HepG2 (cell line): ENCODE measurements around the gene MBD3L2B. TPM values are rescaled to one million over a fixed set of nuclear protein-coding genes. Genes with fewer than 3 reads are reported as not detected.

Experiments used
- CBFB ChIP-seq: sonication (generic); formaldehyde crosslinking; IDR thresholded peaks from 2 replicates; pipeline ENCODE4 v1.4.0; 2020; ENCODE audit warnings: missing genetic modification reagents
- ELF1 ChIP-seq: sonication (generic); formaldehyde crosslinking; IDR thresholded peaks from 2 replicates; pipeline ENCODE4 v1.4.0; 2020; ENCODE audit warnings: missing genetic modification reagents
- ETV6 ChIP-seq: sonication (generic); formaldehyde crosslinking; conservative IDR thresholded peaks from 2 replicates; pipeline ENCODE4 v1.4.0; 2020; ENCODE audit warnings: missing genetic modification reagents
- HES4 ChIP-seq: sonication (generic); formaldehyde crosslinking; IDR thresholded peaks from 2 replicates; pipeline ENCODE4 v1.9.0; 2021; ENCODE audit warnings: mild to moderate bottlenecking, missing genetic modification reagents, borderline replicate concordance
- HNRNPH1 ChIP-seq: fragments of 200-400 bp; formaldehyde crosslinking; optimal IDR thresholded peaks from 2 replicates; pipeline ENCODE3; 2017; ENCODE audit warnings: mild to moderate bottlenecking, low read depth, low read length
- KLF6 ChIP-seq: IDR thresholded peaks from 2 replicates; pipeline ENCODE4 v1.8.0; 2016; ENCODE audit warnings: missing biosample characterization, missing genetic modification reagents
- MNT ChIP-seq: fragments of 450-650 bp; IDR thresholded peaks from 2 replicates; pipeline ENCODE4 v1.6.1; 2016
- SETDB1 ChIP-seq: sonication (generic); formaldehyde crosslinking; IDR thresholded peaks from 2 replicates; pipeline ENCODE4 v1.5.1; 2020; ENCODE audit warnings: missing genetic modification reagents, mild to moderate bottlenecking, borderline replicate concordance
- SSRP1 ChIP-seq: IDR thresholded peaks from 2 replicates; pipeline ENCODE4 v1.6.1; 2016; ENCODE audit warnings: control low read depth
- YEATS2 ChIP-seq: sonication (generic); formaldehyde crosslinking; IDR thresholded peaks from 2 replicates; pipeline ENCODE4 v1.4.0; 2020; ENCODE audit warnings: missing genetic modification reagents, borderline replicate concordance
- ZFP90 ChIP-seq: sonication (generic); formaldehyde crosslinking; IDR thresholded peaks from 2 replicates; pipeline ENCODE4 v1.8.0; 2022; ENCODE audit warnings: missing genetic modification reagents, mild to moderate bottlenecking, inconsistent platforms, borderline replicate concordance
- ZMAT3 ChIP-seq: sonication (generic); formaldehyde crosslinking; conservative IDR thresholded peaks from 2 replicates; pipeline ENCODE4 v1.7.0; 2021; ENCODE audit warnings: missing genetic modification reagents
- ZNF121 ChIP-seq: sonication (generic); formaldehyde crosslinking; IDR thresholded peaks from 2 replicates; pipeline ENCODE4 v1.5.0; 2020; ENCODE audit warnings: mild to moderate bottlenecking, missing genetic modification reagents
- ZNF484 ChIP-seq: sonication (generic); formaldehyde crosslinking; IDR thresholded peaks from 2 replicates; pipeline ENCODE4 v1.5.1; 2020; ENCODE audit warnings: mild to moderate bottlenecking, low read depth, missing genetic modification reagents, borderline replicate concordance
- ZNF589 ChIP-seq: sonication (generic); formaldehyde crosslinking; conservative IDR thresholded peaks from 2 replicates; pipeline ENCODE4 v1.8.0; 2022; ENCODE audit warnings: mild to moderate bottlenecking, moderate library complexity, missing genetic modification reagents
- ZNF75D ChIP-seq: sonication (generic); formaldehyde crosslinking; IDR thresholded peaks from 2 replicates; pipeline ENCODE4 v1.8.1; 2023; ENCODE audit warnings: missing genetic modification reagents, mild to moderate bottlenecking, borderline replicate concordance
- ZNF768 ChIP-seq: sonication (generic); formaldehyde crosslinking; IDR thresholded peaks from 2 replicates; pipeline ENCODE4 v1.4.0; 2020; ENCODE audit warnings: missing genetic modification reagents
- ZNF883 ChIP-seq: sonication (generic); formaldehyde crosslinking; IDR thresholded peaks from 2 replicates; pipeline ENCODE4 v1.5.1; 2020; ENCODE audit warnings: mild to moderate bottlenecking, missing genetic modification reagents; ENCODE audit errors: not compliant biosample characterization
- polyA plus RNA-seq, 8 experiments: library from polyadenylated mRNA; depleted of rRNA in 3 of 8; stranded (reverse) in 7 of 8; unstranded in 1 of 8; fragments of >200 nt; fragmentation: Illumina TruSeq in 4 of 8; extraction: Trizol in 4 of 8; gene quantifications; 2 replicates each; pipeline versions ENCODE4 v1.2.1 to v1.2.3, GENCODE V29; 2011 to 2016; ENCODE audit warnings: low read depth in 4 of 8, missing spikeins in 1 of 8, mixed read lengths in 1 of 8; ENCODE audit not compliant: insufficient read depth in 1 of 8
- total RNA-seq, 5 experiments: library from RNA; depleted of rRNA; stranded (reverse); fragments of >200 nt; fragmentation: Illumina TruSeq; extraction: Trizol; gene quantifications; 2 replicates each; pipeline ENCODE4 v1.2.3, GENCODE V29; 2016; ENCODE audit warnings: low read depth in 1 of 5
- TF ChIP-seq, protein P1 (sequence below): sonication (generic); formaldehyde crosslinking; IDR thresholded peaks from 2 replicates; pipeline ENCODE4 v1.4.0; 2020; ENCODE audit warnings: mild to moderate bottlenecking, missing genetic modification reagents

Gene MBD3L2B
- total and polyA plus RNA-seq, 2 of the 13 experiments (the other 11 are each of a cell fraction or from before 2014, with no cell fraction given), result not detected

DNA sequence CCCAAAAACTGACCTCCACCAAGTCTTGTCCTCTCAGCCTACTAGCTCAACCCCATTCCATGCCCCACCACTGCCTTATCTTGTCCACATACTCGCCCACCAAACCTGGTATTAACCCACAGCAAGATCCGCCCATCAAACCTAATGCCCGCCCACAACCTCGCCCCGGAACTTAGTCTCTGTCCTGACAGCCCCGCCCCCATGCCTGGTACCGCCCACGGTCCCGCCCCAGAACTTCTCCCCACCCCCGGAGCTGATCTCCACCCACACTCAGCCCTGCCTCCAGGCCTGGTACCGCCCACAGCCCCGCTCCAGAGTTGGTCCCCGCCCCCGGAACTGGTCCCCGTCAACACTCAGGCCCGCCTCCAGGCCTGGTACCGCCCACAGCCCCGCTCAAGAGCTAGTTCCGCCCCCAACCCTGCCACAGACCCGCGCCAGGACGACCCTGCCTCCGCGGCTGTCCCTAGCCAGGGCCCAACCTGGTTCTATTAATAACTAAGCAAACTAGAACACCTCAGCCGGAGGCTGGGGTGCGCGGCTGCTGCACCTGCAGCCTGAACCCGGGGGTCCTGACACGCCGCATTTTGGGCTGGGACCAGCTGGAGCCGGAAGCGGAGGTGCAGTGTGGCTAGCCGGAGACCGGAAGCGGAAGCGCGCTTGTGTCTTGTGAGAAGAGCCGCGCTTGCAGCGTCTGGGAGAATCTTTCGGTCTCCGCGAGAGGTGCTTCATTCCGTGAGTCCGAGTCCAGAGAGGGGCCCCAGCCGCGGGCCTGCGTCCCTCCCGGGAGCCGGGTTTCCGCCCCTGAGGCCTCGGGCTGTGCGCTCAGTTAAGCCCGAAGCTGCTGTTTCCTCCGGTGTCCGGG, 48.0 kb upstream of the MBD3L2B start, which contains the start of gene ZNF557 (continued):
- TF ChIP-seq, protein P1, sequence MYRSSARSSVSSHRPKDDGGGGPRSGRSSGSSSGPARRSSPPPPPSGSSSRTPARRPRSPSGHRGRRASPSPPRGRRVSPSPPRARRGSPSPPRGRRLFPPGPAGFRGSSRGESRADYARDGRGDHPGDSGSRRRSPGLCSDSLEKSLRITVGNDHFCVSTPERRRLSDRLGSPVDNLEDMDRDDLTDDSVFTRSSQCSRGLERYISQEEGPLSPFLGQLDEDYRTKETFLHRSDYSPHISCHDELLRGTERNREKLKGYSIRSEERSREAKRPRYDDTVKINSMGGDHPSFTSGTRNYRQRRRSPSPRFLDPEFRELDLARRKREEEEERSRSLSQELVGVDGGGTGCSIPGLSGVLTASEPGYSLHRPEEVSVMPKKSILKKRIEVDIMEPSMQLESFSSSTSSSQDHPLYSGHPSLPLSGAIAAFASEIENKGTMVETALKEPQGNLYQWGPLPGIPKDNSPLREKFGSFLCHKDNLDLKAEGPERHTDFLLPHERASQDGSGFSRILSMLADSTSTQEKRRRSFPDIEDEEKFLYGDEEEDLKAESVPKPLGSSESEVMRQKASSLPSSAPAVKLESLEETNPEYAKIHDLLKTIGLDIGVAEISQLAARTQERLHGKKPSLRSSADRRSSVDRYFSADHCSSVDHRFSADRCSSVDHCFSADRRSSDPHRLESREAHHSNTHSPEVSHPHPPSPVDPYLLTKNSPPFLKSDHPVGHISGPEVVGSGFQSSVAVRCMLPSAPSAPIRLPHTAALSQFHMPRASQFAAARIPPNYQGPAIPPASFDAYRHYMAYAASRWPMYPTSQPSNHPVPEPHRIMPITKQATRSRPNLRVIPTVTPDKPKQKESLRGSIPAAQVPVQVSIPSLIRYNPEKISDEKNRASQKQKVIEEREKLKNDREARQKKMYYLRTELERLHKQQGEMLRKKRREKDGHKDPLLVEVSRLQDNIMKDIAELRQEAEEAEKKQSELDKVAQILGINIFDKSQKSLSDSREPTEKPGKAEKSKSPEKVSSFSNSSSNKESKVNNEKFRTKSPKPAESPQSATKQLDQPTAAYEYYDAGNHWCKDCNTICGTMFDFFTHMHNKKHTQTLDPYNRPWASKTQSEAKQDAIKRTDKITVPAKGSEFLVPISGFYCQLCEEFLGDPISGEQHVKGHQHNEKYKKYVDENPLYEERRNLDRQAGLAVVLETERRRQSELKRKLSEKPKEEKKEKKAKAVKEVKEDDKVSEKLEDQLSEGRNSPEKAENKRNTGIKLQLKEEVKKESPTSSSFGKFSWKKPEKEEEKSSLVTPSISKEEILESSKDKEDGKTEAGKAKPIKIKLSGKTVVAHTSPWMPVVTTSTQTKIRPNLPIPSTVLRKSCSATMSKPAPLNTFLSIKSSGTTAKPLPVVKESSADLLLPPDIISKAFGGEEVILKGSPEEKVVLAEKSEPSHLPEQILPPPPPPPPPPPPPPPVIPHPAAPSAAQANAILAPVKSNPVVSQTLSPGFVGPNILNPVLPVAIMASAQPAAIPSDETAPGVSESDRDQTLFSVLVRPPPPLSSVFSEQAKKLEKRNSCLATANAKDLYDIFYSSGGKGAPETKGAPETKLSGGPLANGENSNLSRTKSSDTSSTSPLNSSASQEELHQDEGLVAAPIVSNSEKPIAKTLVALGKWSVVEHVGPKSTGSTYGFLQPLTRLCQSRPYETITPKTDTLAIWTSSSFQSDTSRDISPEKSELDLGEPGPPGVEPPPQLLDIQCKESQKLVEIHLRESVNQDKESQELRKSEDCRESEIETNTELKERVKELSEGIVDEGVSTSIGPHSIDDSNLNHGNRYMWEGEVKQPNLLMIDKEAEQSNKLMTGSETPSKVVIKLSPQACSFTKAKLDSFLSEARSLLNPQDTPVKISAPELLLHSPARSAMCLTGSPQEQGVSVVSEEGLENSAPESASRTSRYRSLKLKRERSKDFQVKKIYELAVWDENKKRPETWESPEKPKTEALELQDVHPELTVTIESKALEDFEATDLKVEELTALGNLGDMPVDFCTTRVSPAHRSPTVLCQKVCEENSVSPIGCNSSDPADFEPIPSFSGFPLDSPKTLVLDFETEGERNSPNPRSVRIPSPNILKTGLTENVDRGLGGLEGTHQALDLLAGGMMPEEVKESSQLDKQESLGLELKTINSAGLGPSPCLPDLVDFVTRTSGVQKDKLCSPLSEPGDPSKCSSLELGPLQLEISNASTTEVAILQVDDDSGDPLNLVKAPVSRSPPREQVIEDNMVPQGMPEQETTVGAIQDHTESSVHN, result no peak; the same call in 1 of the 2 replicates
- peak; percentile 36; the same call in 1 of the 2 replicates for TF ChIP-seq ZNF768 (CRISPR knock-in tag)
- TF ChIP-seq HES4 (CRISPR knock-in tag), result no peak
- no peak for TF ChIP-seq HNRNPH1
- peak; percentile 14 for TF ChIP-seq MNT
- TF ChIP-seq ETV6 (CRISPR knock-in tag), result peak; percentile 53
- peak; percentile 44 for TF ChIP-seq ZNF883 (CRISPR knock-in tag)
- no peak for TF ChIP-seq SETDB1 (CRISPR knock-in tag)
- no peak for TF ChIP-seq ZNF121 (CRISPR knock-in tag)
- TF ChIP-seq SSRP1 (CRISPR knock-in tag), result 0 out of 2 replicates have a peak, but pooled peaks have one; percentile 48
- no peak for TF ChIP-seq ZNF589 (CRISPR knock-in tag)
- peak; percentile 61; the same call in 1 of the 2 replicates for TF ChIP-seq ZFP90 (CRISPR knock-in tag)
- peak; percentile 50; the same call in 1 of the 2 replicates for TF ChIP-seq YEATS2 (CRISPR knock-in tag)
- TF ChIP-seq ZNF484 (CRISPR knock-in tag), result no peak
- peak; percentile 96 for TF ChIP-seq ELF1 (CRISPR knock-in tag)
- no peak for TF ChIP-seq KLF6
- no peak for TF ChIP-seq CBFB (CRISPR knock-in tag)
- TF ChIP-seq ZMAT3 (CRISPR knock-in tag), result peak; percentile 76; the same call in 1 of the 2 replicates
- TF ChIP-seq ZNF75D (CRISPR knock-in tag), result no peak
